HepG2 (cell line): Measurements from ENCODE around the gene SLC2A10. TPM values are rescaled to one million over a fixed set of nuclear protein-coding genes. Genes with fewer than 3 reads are reported as not detected.

Experiments used
- DMAP1 ChIP-seq: IDR thresholded peaks from 2 replicates; pipeline ENCODE4 v1.6.1; 2016
- HMG20B ChIP-seq: conservative IDR thresholded peaks from 2 replicates; pipeline ENCODE4 v1.6.1; 2016; ENCODE audit warnings: missing genetic modification reagents, missing compliant biosample characterization
- HOXD1 ChIP-seq: sonication (generic); formaldehyde crosslinking; IDR thresholded peaks from 2 replicates; pipeline ENCODE4 v1.5.0; 2020; ENCODE audit warnings: missing genetic modification reagents
- IKZF1 ChIP-seq: fragments of 450-650 bp; IDR thresholded peaks from 2 replicates; pipeline ENCODE4 v1.7.1; 2016
- KLF13 ChIP-seq: sonication (generic); formaldehyde crosslinking; IDR thresholded peaks from 2 replicates; pipeline ENCODE4 v1.4.0; 2020; ENCODE audit warnings: mild to moderate bottlenecking, missing genetic modification reagents
- MYC ChIP-seq: sonication (generic); formaldehyde crosslinking; IDR thresholded peaks from 2 replicates; pipeline ENCODE4 v1.9.0; 2021; ENCODE audit warnings: missing genetic modification reagents, borderline replicate concordance
- TAF15 ChIP-seq: fragments of 200-400 bp; formaldehyde crosslinking; IDR thresholded peaks from one replicate; pipeline ENCODE4 v1.6.1; 2018; ENCODE audit warnings: mild to moderate bottlenecking, low read depth, low read length; ENCODE audit not compliant: poor library complexity, severe bottlenecking
- ZBTB8A ChIP-seq: sonication (generic); formaldehyde crosslinking; IDR thresholded peaks from 2 replicates; pipeline ENCODE4 v1.4.0; 2020; ENCODE audit warnings: mild to moderate bottlenecking, low read depth, missing genetic modification reagents, borderline replicate concordance
- ZFY ChIP-seq: sonication (generic); formaldehyde crosslinking; IDR thresholded peaks from 2 replicates; pipeline ENCODE4 v1.4.0; 2020; ENCODE audit warnings: missing genetic modification reagents
- ZNF101 ChIP-seq: sonication (generic); formaldehyde crosslinking; IDR thresholded peaks from 2 replicates; pipeline ENCODE4 v1.4.0; 2020; ENCODE audit warnings: mild to moderate bottlenecking, low read depth, missing genetic modification reagents, borderline replicate concordance
- ZNF136 ChIP-seq: sonication (generic); formaldehyde crosslinking; IDR thresholded peaks from 2 replicates; pipeline ENCODE4 v1.8.1; 2022; ENCODE audit warnings: low read depth, mild to moderate bottlenecking, moderate library complexity, missing genetic modification reagents
- ZNF317 ChIP-seq: sonication (generic); formaldehyde crosslinking; IDR thresholded peaks from 2 replicates; pipeline ENCODE4 v1.5.0; 2020; ENCODE audit warnings: mild to moderate bottlenecking, missing genetic modification reagents
- polyA plus RNA-seq, 8 experiments: library from polyadenylated mRNA; depleted of rRNA in 3 of 8; stranded (reverse) in 7 of 8; unstranded in 1 of 8; fragments of >200 nt; fragmentation: Illumina TruSeq in 4 of 8; extraction: Trizol in 4 of 8; gene quantifications; 2 replicates each; pipeline versions ENCODE4 v1.2.1 to v1.2.3, GENCODE V29; 2011 to 2016; ENCODE audit warnings: low read depth in 4 of 8, missing spikeins in 1 of 8, mixed read lengths in 1 of 8; ENCODE audit not compliant: insufficient read depth in 1 of 8
- total RNA-seq, 5 experiments: library from RNA; depleted of rRNA; stranded (reverse); fragments of >200 nt; fragmentation: Illumina TruSeq; extraction: Trizol; gene quantifications; 2 replicates each; pipeline ENCODE4 v1.2.3, GENCODE V29; 2016; ENCODE audit warnings: low read depth in 1 of 5
- TF ChIP-seq, protein P1 (sequence below): sonication (generic); formaldehyde crosslinking; IDR thresholded peaks from 2 replicates; pipeline ENCODE4 v1.5.1; 2020; ENCODE audit warnings: mild to moderate bottlenecking, missing genetic modification reagents, moderate library complexity
- TF ChIP-seq, protein P2 (sequence below): fragments of 450-650 bp; IDR thresholded peaks from 2 replicates; pipeline ENCODE4 v1.6.1; 2017; ENCODE audit warnings: mild to moderate bottlenecking
- TF ChIP-seq, protein P3 (sequence below): sonication (generic); formaldehyde crosslinking; IDR thresholded peaks from 2 replicates; pipeline ENCODE4 v1.9.0; 2021; ENCODE audit warnings: missing genetic modification reagents, borderline replicate concordance

The SLC2A10 gene
- total and polyA plus RNA-seq, 2 of the 13 experiments (the other 11 are each of a cell fraction or from before 2014, with no cell fraction given): 16.0 to 18.4 TPM

GRCh38 chr20:46709459-46710152 lies at the start of gene SLC2A10 (continued):
- TF ChIP-seq, protein P1, sequence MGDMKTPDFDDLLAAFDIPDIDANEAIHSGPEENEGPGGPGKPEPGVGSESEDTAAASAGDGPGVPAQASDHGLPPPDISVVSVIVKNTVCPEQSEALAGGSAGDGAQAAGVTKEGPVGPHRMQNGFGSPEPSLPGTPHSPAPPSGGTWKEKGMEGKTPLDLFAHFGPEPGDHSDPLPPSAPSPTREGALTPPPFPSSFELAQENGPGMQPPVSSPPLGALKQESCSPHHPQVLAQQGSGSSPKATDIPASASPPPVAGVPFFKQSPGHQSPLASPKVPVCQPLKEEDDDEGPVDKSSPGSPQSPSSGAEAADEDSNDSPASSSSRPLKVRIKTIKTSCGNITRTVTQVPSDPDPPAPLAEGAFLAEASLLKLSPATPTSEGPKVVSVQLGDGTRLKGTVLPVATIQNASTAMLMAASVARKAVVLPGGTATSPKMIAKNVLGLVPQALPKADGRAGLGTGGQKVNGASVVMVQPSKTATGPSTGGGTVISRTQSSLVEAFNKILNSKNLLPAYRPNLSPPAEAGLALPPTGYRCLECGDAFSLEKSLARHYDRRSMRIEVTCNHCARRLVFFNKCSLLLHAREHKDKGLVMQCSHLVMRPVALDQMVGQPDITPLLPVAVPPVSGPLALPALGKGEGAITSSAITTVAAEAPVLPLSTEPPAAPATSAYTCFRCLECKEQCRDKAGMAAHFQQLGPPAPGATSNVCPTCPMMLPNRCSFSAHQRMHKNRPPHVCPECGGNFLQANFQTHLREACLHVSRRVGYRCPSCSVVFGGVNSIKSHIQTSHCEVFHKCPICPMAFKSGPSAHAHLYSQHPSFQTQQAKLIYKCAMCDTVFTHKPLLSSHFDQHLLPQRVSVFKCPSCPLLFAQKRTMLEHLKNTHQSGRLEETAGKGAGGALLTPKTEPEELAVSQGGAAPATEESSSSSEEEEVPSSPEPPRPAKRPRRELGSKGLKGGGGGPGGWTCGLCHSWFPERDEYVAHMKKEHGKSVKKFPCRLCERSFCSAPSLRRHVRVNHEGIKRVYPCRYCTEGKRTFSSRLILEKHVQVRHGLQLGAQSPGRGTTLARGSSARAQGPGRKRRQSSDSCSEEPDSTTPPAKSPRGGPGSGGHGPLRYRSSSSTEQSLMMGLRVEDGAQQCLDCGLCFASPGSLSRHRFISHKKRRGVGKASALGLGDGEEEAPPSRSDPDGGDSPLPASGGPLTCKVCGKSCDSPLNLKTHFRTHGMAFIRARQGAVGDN (CRISPR knock-in tag): peak; percentile 94
- TF ChIP-seq HMG20B (0 out of 2 replicates have a peak, but pooled peaks have one; percentile 43), IKZF1 (no peak), DMAP1 (CRISPR knock-in tag) (peak; percentile 73), ZNF101 (no peak), HOXD1 (CRISPR knock-in tag) (peak; percentile 76; the same call in 1 of the 2 replicates), ZNF136 (CRISPR knock-in tag) (0 out of 2 replicates have a peak, but pooled peaks have one; percentile 49), MYC (peak; percentile 70), ZFY (CRISPR knock-in tag) (peak; percentile 97), TAF15 (peak; percentile 69), ZBTB8A (CRISPR knock-in tag) (no peak), KLF13 (CRISPR knock-in tag) (no peak; the same call in 1 of the 2 replicates), ZNF317 (0 out of 2 replicates have a peak, but pooled peaks have one; percentile 15)
- TF ChIP-seq, protein P2, sequence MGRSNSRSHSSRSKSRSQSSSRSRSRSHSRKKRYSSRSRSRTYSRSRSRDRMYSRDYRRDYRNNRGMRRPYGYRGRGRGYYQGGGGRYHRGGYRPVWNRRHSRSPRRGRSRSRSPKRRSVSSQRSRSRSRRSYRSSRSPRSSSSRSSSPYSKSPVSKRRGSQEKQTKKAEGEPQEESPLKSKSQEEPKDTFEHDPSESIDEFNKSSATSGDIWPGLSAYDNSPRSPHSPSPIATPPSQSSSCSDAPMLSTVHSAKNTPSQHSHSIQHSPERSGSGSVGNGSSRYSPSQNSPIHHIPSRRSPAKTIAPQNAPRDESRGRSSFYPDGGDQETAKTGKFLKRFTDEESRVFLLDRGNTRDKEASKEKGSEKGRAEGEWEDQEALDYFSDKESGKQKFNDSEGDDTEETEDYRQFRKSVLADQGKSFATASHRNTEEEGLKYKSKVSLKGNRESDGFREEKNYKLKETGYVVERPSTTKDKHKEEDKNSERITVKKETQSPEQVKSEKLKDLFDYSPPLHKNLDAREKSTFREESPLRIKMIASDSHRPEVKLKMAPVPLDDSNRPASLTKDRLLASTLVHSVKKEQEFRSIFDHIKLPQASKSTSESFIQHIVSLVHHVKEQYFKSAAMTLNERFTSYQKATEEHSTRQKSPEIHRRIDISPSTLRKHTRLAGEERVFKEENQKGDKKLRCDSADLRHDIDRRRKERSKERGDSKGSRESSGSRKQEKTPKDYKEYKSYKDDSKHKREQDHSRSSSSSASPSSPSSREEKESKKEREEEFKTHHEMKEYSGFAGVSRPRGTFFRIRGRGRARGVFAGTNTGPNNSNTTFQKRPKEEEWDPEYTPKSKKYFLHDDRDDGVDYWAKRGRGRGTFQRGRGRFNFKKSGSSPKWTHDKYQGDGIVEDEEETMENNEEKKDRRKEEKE: no peak
- TF ChIP-seq, protein P3, sequence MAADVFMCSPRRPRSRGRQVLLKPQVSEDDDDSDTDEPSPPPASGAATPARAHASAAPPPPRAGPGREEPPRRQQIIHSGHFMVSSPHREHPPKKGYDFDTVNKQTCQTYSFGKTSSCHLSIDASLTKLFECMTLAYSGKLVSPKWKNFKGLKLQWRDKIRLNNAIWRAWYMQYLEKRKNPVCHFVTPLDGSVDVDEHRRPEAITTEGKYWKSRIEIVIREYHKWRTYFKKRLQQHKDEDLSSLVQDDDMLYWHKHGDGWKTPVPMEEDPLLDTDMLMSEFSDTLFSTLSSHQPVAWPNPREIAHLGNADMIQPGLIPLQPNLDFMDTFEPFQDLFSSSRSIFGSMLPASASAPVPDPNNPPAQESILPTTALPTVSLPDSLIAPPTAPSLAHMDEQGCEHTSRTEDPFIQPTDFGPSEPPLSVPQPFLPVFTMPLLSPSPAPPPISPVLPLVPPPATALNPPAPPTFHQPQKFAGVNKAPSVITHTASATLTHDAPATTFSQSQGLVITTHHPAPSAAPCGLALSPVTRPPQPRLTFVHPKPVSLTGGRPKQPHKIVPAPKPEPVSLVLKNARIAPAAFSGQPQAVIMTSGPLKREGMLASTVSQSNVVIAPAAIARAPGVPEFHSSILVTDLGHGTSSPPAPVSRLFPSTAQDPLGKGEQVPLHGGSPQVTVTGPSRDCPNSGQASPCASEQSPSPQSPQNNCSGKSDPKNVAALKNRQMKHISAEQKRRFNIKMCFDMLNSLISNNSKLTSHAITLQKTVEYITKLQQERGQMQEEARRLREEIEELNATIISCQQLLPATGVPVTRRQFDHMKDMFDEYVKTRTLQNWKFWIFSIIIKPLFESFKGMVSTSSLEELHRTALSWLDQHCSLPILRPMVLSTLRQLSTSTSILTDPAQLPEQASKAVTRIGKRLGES: peak; percentile 22; the same call in 1 of the 2 replicates
